Choroid plexus epithelial cell (primary cell): ENCODE measurements around the gene LENG9.

Source experiments
- DNase-seq: peaks from one replicate; pipeline ENCODE4 v3.0.0-alpha.2; 2010; ENCODE audit warnings: low read depth
- H3K4me3 ChIP-seq: 2 replicates; pipeline ENCODE4 v1.5.1; 2011; ENCODE audit warnings: low read depth, mild to moderate bottlenecking, control low read depth, low read length, moderate library complexity
- TF ChIP-seq, protein P1 (sequence below): conservative IDR thresholded peaks from 2 replicates; pipeline ENCODE4 v1.5.1; 2011; ENCODE audit warnings: low read depth, mild to moderate bottlenecking, control low read depth, inconsistent platforms, low read length, moderate library complexity

The LENG9 gene

DNA sequence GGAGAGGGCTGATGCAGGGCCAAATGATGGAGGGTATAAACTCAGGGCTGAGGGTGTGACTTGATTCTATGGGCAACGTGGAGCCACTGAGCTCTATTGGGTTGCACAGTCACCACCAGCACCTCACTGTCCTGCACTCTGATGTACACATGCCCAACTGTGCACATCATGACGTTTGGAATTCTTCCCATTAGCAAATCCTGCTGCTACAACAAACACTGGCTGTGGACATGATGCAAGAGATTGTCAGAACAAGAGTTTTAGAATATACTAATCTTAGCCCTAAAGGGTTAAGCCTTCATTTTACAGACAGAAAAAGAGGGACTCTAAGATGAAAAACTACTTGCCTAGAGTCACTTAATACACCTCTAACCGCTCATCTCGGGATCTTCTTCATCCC is 50.7 kb downstream of the LENG9 start:
- TF ChIP-seq, protein P1, sequence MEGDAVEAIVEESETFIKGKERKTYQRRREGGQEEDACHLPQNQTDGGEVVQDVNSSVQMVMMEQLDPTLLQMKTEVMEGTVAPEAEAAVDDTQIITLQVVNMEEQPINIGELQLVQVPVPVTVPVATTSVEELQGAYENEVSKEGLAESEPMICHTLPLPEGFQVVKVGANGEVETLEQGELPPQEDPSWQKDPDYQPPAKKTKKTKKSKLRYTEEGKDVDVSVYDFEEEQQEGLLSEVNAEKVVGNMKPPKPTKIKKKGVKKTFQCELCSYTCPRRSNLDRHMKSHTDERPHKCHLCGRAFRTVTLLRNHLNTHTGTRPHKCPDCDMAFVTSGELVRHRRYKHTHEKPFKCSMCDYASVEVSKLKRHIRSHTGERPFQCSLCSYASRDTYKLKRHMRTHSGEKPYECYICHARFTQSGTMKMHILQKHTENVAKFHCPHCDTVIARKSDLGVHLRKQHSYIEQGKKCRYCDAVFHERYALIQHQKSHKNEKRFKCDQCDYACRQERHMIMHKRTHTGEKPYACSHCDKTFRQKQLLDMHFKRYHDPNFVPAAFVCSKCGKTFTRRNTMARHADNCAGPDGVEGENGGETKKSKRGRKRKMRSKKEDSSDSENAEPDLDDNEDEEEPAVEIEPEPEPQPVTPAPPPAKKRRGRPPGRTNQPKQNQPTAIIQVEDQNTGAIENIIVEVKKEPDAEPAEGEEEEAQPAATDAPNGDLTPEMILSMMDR = no peak
- DNase-seq = no peak
- no peak overlapping the region for H3K4me3 ChIP-seq
